HL-60/S4 treated with retinoic acid at 250 ng/mL for 4 days and 3 days (cell line): Measurements from ENCODE around the gene COL6A2.

Experiments
- in situ Hi-C: fragments of 300-500 bp; cut with MboI; formaldehyde crosslinking; loops from 2 replicates; pipeline ENCODE4 v1.7.0; 2022; ENCODE audit warnings: low sequenced_read_pairs

Gene COL6A2

DNA sequence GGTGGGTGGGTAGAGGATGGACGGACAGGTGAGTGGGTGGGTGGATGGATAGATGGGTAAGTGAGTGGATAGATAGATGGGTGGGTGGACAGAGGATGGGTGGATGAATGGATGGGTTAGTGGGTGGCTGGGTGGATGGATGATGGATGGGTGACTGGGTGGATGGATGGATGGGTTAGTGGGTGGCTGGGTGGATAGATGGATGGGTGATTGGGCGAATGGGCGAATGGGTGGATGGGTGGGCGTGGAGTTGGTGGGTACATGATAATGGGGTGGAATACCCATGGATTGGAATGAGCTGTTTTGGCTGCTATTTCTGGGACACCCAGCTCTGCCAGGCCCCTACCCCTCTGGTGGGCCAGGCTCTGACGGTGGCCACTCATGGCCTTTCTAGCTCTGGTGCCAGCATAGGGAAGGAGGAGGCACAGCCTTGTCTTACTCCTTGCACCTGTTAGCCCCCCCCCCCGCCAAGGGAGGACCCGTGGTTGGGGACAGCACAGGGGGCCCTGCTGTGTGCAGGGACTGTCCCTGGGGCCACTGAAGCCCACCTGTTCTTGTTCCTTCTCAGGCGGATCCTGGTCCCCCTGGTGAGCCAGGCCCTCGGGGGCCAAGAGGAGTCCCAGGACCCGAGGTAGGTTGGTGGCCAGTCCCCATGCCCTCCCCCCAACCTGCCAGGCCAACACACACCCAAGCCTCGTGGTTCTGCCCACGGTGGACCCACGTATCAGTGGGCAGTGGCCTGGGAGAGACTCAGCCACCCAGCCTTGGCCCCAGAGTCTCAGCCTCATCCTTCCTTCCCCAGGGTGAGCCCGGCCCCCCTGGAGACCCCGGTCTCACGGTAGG, 26.4 kb downstream of the COL6A2 start:
- in situ Hi-C loops = no loop called here

DNA sequence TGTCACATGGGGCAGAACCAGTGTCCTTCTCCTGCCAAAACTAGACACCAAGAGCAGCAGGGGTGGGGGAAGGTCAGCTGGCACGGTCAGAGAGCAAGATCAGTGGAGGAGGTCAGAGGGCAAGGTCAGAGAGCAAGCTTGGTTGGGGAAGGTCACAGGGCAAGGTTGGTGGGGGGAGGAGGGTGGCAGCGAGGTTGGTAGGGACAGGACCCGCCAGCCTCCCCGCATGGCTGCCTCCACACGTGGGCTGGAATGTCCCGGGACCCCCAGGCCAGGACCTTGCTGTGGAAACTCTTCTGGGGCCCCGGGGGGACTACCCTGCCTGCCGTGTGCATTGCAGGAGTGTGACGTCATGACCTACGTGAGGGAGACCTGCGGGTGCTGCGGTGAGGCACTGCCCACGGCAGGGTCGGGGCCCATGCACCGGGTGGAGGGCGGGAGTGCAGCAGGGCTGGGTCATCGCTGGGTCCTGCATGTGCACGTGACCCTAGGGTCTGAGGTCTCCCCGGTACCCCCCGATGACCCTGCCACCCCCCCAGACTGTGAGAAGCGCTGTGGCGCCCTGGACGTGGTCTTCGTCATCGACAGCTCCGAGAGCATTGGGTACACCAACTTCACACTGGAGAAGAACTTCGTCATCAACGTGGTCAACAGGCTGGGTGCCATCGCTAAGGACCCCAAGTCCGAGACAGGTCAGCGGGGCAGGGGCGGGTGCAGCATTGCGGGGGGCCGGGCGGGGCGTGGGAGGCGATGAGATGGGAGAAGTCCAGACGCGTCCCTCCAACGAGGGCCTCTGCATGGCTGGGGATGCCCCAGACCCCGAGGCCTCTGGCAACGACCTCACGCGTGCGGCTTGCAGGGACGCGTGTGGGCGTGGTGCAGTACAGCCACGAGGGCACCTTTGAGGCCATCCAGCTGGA, 27.3 kb downstream of the COL6A2 start:
- in situ Hi-C loops = no loop called here

DNA sequence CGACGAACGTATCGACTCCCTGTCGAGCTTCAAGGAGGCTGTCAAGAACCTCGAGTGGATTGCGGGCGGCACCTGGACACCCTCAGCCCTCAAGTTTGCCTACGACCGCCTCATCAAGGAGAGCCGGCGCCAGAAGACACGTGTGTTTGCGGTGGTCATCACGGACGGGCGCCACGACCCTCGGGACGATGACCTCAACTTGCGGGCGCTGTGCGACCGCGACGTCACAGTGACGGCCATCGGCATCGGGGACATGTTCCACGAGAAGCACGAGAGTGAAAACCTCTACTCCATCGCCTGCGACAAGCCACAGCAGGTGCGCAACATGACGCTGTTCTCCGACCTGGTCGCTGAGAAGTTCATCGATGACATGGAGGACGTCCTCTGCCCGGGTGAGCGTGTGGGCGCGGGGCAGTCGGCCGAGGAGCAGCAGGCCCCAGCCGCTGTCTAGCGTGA, 28.0 kb downstream of the COL6A2 start:
- in situ Hi-C loops = no loop called here

DNA sequence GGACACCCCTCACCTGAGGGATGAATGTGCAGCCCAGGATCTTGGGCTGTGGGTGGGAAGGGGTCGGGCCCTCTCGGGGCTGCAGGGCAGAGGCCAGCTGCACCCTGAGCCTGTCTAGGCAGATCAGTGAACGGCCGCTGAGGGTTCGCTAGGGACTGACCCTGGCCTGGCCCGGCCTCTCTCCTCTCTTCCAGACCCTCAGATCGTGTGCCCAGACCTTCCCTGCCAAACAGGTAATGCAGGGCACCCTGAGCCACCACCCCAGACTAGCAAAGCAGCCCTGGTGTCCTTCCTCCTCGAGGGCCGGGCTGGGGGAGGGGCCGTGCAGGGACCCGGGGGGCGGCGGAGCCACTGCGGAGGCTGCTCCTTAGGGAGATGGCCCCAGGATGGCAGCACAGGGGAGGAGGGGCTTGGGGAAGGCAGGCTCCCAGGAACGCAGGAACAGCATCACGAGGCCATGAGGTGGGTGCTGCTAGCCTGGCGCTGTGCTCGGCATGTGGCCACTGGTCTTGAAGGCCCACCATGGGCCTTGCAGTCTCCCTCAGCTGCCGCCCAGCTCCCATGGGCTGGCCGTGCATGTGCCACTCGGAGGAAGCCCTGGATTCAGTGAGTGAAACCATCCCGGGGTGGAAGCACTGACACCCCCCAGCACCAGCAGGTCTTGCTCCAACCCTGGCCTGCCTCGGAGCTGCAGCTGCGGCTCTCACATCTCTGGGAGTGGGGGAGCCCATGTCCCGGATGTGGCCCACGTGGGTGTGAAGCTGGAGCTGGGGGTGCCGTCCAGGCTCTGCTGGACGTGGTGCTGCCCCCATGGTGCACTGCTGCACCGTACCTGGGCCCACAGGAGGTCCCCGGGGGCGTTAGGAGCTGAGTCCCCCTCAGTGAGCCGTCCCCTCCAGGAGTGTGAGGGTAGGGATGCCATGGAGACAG, 28.7 kb downstream of the COL6A2 start:
- in situ Hi-C loops = no loop called here

DNA sequence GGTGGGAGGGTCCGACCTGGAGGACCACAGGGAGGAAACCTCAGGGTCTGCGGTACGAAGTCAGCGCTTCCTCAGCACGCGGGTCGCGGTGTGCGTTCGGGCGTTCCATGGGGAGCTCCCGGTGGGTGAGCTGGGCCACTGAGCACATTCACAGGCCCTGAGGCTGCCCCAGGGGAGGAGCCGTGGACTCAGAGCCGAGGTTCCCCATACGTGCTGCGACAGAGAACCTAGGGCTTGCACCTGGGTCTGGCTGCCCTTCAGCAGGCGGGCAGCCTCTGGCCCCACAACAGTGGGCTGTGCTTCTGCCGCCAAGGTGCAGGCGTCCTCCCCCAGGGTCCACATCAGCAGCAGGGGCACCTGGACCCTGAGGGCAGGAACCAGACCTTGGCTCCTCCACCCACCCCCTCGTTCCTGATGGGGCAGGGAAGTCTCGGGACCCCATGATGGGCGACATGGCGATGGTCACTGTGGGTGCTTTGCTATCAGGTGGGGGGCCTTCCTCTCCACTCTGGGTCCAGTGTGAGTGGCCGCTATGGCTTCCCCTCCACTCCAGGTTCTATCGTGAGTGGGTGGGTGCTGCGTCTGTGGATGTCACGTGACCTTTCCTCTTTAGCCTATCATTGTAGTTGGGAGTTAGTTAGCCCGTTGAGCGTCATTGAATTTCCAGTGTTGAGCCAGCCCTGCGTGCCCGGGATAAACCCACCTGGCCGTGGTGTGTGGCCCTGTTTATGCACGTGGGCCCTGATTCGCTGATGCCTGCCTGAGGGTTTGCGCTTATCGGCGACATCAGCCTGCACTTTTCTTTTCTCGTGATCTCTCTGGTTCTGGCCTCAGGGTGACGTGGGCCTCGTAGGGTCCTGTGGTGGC, 29.6 kb downstream of the COL6A2 start:
- in situ Hi-C loops = no loop called here

DNA sequence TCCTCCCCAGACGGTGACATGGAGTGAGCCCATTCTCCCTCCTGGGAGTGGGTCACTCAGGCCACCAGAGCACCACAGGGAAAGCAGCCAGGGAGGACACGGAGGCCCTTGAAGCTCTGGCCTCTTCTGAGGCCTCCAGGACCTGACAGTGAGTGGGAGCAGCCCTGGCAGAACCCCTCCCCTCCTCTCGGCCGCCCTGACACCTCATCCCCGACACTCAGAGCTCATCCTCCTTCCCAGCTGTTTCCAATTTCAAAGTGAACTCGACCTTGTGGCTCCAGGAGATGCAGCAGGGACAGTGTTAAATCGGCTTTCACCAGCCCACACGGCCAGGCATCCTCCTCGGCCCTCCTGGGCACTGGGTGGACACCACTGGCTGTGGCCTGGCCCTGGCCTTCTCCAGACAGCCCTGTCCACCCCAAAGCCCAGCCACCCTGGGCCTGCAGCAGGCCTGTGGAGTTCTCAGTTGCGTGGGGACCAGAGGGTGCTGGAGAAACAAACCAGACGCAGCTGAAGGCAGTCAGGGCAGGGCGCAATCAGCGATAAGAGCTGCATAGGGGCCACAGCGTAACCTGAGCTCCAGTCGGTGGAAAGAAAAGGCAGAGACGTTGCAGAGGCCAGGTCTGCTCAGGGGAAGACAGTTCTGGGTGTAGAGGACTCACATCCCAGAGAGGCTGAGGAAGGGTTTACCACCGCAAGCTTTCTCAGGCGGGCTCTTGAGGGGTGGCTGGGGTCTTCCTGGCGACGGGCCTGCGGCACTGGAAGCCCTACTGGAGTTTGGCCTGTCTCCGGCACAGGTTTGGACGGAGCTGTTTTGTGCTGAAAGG, 30.4 kb downstream of the COL6A2 start:
- in situ Hi-C loops = no loop called here

DNA sequence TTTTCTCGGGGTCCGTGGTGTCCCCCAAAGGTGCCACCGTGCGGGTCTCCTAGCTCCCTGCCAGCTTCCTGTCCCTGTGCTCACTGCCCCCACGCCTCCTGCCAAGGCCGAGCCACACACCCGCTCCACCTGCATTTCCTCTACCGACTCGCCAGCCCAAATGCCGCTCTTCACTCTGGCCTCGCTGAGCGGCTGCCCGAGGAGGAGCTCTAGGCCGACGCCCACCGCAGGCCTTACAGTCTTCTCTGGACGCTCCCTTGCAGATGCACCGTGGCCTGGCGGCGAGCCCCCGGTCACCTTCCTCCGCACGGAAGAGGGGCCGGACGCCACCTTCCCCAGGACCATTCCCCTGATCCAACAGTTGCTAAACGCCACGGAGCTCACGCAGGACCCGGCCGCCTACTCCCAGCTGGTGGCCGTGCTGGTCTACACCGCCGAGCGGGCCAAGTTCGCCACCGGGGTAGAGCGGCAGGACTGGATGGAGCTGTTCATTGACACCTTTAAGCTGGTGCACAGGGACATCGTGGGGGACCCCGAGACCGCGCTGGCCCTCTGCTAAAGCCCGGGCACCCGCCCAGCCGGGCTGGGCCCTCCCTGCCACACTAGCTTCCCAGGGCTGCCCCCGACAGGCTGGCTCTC, 31.1 kb downstream of the COL6A2 start:
- in situ Hi-C loops = no loop called here

DNA sequence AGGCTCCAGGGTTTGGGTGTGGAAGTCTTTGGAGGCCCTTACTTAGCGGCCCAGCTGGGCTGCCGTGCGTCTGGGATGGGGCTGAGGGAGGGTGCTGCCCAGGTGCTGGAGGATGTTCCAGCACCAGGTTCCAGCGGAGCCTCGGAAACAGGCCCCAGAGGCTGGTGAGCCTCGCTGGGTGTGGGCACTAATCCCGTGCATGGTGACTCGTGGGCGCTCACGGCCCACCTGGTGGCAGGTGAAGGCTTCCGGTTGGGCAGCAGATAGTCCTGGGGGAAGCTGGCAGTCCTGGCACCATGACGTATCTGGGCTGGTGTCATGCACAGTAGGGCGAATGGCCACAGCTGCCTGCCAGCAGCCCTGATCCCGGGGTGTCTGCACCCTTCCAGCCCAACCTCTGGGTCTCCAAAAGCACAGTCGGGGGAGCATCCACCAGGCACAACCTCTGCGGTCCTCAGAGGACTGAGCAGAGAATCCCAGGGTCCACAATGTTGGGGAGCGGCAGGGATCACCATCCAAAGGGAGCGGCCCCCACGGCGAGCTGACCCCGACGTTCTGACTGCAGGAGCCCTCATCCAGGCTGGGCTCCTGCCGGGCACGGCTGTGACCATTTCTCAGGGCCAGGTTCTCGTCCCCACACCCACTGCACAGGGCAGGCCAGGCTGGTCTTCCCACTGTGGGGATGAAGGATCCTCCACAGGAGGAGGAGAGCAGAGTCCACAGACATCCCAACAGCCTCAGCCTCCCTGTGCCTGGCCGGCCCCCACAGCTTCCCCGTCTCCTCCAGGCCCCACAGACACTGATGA, 32.1 kb downstream of the COL6A2 start:
- in situ Hi-C loops = no loop called here

DNA sequence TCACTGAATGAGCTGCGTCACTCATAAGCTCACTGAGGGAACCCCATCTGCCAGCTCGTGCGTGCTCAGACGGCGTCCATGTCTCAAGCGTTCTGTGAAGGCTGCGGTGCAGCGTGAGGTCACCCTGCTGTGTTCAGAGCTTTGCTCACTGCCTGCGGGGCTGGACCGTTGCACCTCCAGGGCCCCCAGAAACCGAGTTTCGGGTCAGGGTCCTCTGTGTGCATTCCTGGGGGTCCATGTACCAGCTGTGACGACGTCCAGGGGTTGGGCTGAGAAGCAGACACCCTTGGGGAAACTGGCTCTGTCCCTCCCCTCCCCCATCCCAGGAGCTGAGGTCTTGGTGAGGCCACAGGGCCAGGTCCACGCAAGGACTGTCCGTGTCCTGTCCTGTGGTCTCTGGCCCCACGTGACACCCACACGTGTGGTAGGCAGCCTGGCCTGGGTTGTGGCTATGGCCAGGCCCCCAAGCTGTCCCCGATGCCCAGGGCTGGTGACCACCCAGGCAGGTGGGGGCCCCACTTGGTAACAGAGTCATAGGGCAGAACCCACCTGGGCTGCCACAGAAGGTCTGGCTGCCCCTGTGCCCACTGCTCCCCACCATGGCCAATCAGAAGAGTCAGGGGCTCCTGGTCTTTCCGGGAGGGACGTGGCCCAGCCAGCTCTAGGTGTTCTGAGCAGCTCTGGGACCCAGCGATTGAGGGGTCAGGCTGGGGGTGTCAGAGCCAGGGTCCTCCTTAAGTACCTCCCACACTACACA, 33.1 kb downstream of the COL6A2 start:
- in situ Hi-C loops = no loop called here

DNA sequence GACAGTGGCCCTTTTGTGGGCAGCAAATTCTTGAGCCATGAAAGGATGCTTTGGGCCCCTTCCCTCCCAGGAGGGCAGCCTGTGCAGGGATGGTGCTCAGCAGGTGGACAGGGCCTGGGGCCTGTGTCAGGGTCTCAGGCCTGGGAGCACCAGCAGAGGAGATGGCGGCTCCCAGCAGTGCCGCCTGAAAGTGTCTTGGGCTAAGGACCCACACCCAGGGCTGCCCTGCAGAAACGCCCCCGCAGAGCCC, 33.6 kb downstream of the COL6A2 start:
- in situ Hi-C loops = no loop called here

DNA sequence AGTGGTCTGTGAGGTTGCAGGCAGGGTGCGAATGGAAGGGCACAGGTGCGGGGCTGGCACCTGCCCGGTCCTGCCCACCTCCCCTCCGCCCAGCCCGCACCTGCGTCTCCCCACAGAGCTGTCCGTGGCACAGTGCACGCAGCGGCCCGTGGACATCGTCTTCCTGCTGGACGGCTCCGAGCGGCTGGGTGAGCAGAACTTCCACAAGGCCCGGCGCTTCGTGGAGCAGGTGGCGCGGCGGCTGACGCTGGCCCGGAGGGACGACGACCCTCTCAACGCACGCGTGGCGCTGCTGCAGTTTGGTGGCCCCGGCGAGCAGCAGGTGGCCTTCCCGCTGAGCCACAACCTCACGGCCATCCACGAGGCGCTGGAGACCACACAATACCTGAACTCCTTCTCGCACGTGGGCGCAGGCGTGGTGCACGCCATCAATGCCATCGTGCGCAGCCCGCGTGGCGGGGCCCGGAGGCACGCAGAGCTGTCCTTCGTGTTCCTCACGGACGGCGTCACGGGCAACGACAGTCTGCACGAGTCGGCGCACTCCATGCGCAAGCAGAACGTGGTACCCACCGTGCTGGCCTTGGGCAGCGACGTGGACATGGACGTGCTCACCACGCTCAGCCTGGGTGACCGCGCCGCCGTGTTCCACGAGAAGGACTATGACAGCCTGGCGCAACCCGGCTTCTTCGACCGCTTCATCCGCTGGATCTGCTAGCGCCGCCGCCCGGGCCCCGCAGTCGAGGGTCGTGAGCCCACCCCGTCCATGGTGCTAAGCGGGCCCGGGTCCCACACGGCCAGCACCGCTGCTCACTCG, 34.1 kb downstream of the COL6A2 start:
- in situ Hi-C loops = no loop called here

DNA sequence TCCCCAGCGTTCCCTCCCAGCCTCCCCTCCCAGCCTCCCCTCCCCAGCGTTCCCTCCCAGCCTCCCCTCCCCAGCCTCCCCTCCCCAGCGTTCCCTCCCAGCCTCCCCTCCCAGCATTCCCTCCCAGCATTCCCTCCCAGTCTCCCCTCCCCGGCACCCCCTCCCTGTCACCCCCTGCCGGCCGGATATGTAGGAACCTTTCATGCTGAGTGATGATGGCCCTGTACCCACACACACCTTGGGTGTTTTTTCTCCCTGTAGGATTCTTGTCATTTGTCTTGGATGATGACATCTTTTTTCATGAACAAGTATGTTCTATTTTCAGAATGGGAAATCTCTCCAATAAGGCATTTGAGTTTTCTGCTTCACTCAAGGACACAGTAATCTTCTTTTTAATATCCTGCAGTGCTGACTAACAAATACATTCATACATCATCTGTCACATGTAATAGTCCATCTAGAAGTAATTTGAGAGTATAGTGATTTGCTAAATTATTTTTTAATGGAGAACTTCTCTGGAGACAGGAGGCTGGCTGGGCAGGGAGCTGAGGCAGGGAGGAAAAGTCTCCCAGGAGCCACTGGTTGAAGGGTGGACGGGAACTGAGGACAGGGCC, 38.0 kb downstream of the COL6A2 start:
- in situ Hi-C loops = no loop called here

DNA sequence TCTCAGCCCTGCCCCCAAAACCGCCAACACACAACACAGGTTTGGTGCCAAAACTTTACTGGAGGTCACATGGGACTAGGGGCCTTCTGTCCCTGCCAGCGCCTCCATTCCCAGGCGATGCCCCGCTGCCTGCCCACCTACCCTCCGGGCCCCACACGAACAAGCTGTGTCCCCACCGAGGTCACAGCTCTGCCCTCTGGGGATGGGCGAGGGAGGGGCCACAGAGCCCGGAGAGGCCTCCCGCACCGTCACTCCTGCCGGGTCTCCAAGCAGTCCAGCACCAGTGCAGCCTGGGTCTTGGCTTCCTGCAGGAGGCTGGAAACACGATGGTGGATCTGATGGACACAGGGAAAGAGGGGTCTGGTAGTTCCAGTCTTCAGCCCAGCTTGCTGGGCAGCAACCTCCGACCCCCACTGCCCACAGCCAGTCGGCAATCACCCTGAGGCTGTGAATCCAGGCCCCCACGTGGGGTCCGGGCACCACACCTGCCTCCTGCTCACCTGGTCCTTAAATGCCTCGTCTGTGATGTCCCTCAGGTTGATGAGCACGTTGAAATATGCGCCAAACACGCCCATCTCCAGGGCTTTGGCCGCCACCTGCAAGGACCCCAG, 38.9 kb downstream of the COL6A2 start:
- in situ Hi-C loops = no loop called here

DNA sequence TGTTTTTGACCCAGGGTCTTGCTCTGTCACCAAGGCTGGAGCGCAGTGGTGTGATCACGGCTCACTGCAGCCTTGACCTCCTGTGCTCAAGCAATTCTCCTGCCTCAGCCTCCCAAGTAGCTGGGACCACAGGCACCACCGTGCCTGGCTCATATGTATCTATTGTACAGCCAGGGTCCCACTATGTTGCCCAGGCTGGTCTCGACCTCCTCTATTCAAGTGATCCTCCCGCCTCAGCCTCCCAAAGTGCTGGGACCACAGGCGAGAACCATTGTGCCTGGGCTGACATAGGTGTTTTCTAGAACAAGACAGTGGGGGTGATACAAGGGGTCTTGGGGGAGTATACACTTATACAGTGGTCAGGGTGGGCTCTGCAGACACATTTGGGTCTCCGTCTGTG, 40.0 kb downstream of the COL6A2 start:
- in situ Hi-C loops = no loop called here

DNA sequence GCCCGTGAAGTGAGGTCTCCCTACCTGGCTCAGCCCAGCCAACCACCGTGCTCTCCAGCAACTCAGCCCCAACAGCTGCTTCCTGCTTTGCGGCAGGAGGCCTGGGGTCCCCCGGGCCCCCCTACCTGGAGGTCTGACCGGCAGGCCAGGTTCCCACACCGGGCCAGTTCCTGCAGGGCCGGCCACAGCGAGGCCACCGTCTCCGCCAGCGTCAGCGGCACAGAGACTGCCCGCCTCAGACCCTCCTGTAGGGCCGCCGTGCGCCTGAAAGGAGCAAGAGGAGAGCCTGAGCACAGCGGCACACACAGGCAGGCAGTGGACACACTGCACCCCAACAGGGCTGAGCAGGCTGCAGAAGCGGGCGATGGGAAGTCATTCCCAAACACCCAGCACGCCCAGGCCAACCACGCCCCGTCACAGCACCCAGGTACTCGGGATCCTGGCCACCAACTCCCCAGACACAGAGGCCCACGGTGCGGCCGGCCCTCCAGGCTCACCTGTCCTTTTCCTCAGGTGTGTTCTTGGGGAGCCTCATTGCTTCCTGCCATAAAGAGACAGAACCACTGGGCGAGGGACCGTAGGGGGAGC, 40.6 kb downstream of the COL6A2 start:
- in situ Hi-C loops = no loop called here
